Dendritic cell treated with granulocyte-macrophage colony-stimulating factor and Interleukin-4, amounts not matched to agents 40 ng/mL and 50 ng/mL, for 4 days (primary cell): ENCODE results near the gene TBXAS1.

ENCODE experiments used
- H3K27ac Mint-ChIP-seq: one replicate; pipeline ENCODE4 v1.8.0; 2022; ENCODE audit warnings: mild to moderate bottlenecking, mixed read lengths
- H3K27me3 Mint-ChIP-seq: one replicate; pipeline ENCODE4 v1.8.0; 2022; ENCODE audit warnings: mild to moderate bottlenecking, mixed read lengths
- H3K36me3 Mint-ChIP-seq: one replicate; pipeline ENCODE4 v1.8.0; 2022; ENCODE audit warnings: low read depth, mixed read lengths
- H3K4me1 Mint-ChIP-seq: one replicate; pipeline ENCODE4 v1.8.0; 2022; ENCODE audit warnings: low read depth, mixed read lengths
- H3K4me3 Mint-ChIP-seq: one replicate; pipeline ENCODE4 v1.8.0; 2022; ENCODE audit warnings: mild to moderate bottlenecking, moderate library complexity, mixed read lengths
- H3K9me3 Mint-ChIP-seq: one replicate; pipeline ENCODE4 v1.8.0; 2022; ENCODE audit warnings: mixed read lengths
- intact Hi-C: fragments of 100-400 bp; cut with micrococcal nuclease; formaldehyde crosslinking; loops from one replicate; pipeline ENCODE4 v1.15.0; 2022

The TBXAS1 gene

DNA sequence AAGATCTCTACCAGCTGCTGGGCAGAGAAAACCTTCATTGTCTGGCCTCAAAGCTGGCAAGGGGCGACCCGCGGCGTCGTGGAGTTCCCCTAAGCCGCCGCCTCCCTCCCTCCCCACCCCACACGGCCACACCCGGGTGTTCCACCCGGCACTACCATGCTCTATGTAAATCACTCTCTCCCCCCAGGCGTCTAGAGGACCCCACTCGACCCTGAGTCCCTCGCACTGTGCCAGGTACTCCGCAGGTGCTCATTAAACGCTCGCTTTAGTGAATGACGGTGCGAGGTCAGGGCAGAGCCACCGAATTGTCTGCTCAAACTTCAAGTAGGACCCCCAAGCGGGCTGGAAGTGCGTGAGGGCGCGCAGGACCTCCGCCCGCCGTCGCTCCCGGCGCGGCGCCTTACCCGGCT, 233.1 kb downstream of the TBXAS1 start:
- intact Hi-C loops: no loop called here
- H3K9me3 Mint-ChIP-seq: peaks cover 17% of the 10 kb centered on the region

DNA sequence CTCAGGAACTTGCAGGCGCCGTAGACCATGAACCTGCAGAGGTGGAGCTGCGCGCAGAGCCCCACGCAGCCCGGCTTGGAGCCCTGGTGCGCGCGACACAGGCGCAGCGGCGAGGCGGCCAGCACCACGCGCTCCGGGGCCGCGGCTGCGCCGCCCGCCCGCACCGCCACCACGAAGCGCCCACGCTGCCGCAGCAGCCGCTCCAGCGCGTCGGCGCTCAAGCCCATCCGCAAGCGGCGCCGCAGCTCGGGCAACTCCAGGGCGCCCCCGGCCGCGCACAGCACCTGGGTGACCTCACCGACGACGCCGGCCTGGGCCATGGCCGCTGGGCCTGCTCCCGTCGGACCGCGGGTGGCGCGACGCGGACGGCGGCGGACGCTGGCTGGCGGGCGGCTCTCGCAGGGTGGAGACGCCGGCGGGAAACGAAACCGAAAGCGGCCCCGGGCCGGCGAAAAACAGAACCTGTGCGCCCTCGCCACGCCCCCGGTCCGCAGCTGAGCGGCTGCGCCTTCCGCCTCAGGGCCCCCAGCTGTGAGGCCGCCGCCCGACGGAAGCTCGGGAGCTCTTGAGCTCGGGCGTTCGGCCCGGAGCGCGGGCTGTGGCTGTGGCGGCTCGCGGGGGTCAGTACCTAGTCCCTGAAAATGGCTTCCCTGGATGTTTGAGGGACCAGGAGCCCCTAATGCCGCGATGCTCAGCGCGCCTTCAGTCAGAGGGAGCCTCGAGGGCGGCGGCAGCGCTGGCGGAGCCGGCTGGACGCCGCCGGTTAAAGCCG, 233.7 kb downstream of the TBXAS1 start, which contains the start of gene PARP12:
TSS of gene PARP12 (minus strand) at position 424 of the 772 bp plus-strand sequence. CDS start at position 320, 104 bp downstream.
- Mint-ChIP-seq H3K4me1 (peaks cover 47% of the 10 kb centered on the region), H3K27me3 (peaks cover 3% of the 10 kb centered on the region)

More for the DNA sequence above, 233.1 kb downstream of the TBXAS1 start:
- H3K4me1 Mint-ChIP-seq: peaks cover 53% of the 10 kb centered on the region
- H3K36me3 Mint-ChIP-seq: peaks cover 58% of the 10 kb centered on the region
- peak overlapping the region; percentile 89 for H3K4me3 Mint-ChIP-seq
- peak overlapping the region; percentile 92 for H3K27ac Mint-ChIP-seq
- H3K27me3 Mint-ChIP-seq: peaks cover 3% of the 10 kb centered on the region

DNA sequence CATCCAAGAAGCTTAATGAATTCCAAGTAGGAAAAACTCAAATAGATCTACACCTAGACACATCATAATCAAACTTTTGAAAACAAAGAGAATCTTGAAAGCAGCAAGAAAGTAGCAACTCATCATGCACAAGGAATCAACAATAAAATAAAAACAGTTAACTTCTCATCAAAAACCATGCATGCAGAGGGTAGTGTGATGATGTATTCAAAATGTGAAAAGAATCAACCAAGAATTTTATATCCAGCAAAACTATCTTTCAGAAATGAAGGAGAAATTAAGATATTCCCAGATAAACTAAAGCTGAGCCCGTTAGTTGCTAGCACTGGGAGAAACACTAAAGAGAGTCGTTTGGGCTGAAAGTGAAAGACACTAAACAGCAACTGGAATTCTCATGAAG, 238.0 kb downstream of the TBXAS1 start:
- Mint-ChIP-seq H3K4me3 (no peak overlapping the region), H3K4me1 (peaks cover 7% of the 10 kb centered on the region), H3K9me3 (peaks cover 47% of the 10 kb centered on the region), H3K27me3 (peaks cover 8% of the 10 kb centered on the region), H3K36me3 (peaks cover 17% of the 10 kb centered on the region), H3K27ac (no peak overlapping the region)
- intact Hi-C loops: no loop called here

More for the DNA sequence above, 233.7 kb downstream of the TBXAS1 start, which contains the start of gene PARP12:
- H3K4me3 Mint-ChIP-seq: peak within 1 kb of the TSS; percentile 89
- peak within 1 kb of the TSS; percentile 92 for H3K27ac Mint-ChIP-seq
- peaks cover 54% of the 10 kb centered on the region for H3K36me3 Mint-ChIP-seq
- intact Hi-C loops: no loop called here
- peaks cover 23% of the 10 kb centered on the region for H3K9me3 Mint-ChIP-seq

DNA sequence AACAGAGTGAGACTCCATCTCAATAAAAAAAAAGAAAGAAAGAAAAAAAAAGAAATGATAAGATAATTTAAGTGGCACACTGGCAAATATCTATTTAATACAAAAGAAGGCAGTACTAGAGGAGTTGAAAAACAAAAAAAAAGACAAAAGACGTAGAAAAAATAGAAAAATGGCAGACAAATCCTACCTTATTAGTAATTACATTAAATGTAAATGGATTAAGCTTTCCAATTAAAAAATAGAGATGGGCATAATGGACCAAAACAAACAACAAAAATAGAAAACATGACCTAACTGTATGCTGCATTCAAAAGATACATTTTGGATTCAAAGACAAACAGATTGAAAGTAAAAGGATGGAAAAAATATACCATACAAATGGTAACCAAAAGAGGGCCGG, 239.0 kb downstream of the TBXAS1 start:
- Mint-ChIP-seq H3K4me1 (peaks cover 7% of the 10 kb centered on the region), H3K4me3 (no peak overlapping the region), H3K27ac (no peak overlapping the region), H3K27me3 (peaks cover 8% of the 10 kb centered on the region), H3K9me3 (peaks cover 47% of the 10 kb centered on the region), H3K36me3 (peaks cover 14% of the 10 kb centered on the region)
- intact Hi-C loops: no loop called here

DNA sequence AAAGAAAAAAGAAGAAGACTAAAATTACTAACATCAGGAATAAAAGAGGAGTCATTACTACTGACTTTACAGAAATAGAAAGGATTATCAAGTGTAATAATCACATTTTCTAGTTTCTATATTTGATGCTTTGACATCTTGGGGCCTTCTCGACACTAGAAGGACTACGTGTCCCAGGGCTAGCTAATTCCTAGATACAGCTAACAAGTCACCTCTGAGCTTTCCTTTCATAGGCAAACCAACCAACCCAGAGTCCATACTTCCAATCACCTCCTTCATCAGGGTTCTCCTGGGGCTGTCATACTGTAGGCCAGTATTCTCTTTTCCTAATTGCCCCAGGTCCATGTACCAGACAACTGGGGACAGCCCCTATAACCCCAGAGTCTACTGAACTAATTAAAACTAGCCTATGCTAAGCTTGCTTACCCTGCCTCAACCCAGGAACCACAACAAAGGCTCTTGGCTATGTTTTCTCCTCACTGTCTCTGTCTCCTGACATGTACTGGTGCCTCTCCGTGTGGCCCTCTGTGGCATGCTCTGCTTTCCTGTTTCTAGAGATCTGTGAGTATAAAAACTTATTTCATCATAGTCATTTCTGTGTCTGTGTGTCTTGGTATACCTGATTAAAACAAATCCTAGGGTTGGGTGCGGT, 240.4 kb downstream of the TBXAS1 start:
- no peak overlapping the region for H3K27ac Mint-ChIP-seq
- intact Hi-C loops: no loop called here
- H3K9me3 Mint-ChIP-seq: peaks cover 47% of the 10 kb centered on the region
- peaks cover 8% of the 10 kb centered on the region for H3K27me3 Mint-ChIP-seq
- H3K4me1 Mint-ChIP-seq: peaks cover 12% of the 10 kb centered on the region
- peaks cover 14% of the 10 kb centered on the region for H3K36me3 Mint-ChIP-seq
- no peak overlapping the region for H3K4me3 Mint-ChIP-seq
